Stimulated activated CD8-positive, alpha-beta memory T cell treated with anti-CD3 and anti-CD28 coated beads, Interleukin-2, amount 100 ng/mL, for 48 hours (primary cell): ENCODE results near the gene TMEM186.
"Not testable (repeated sequence)": the region's sequence is repeated elsewhere in the genome, so short reads cannot be mapped to it uniquely, and the experiment has no call there.

ENCODE experiments used
- DNase-seq, 2 donors: peaks; one replicate each; pipeline ENCODE4 v3.0.0-alpha.2; 2020; ENCODE audit warnings: low read depth in 2 of 2

Gene TMEM186

DNA sequence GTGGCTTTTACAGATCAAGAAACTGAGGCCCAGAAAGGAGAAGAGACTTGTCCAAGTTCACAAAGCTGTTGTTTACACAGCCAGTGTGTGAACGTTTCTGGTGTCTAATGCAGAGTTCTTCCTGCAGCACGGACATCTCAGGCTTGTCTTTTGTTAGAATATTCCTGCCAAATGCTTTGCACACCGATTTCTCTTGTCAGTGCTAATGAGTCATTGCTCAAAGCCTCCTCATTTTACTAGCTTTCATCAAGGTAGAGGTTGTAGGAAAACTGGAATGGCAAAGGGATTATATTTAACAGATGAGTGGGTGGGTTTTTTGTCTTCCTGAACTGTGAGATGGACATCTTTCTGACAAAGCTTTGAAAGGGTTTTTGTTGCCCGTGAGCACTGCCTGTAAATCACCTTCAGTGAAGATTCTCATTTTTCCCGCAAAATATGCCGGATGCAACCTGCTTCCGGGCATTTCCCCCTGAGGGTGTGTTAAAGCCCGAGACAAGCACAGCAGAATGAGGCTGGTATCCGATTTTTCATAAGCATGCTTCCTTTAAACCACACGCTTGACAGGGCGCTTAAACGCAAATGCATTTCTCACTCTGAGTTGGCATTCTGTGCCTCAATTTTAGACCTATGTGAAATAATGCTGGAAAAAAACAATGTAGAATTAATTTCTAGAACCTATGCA is 14.9 kb upstream of the TMEM186 start:
- DNase-seq: no peak

DNA sequence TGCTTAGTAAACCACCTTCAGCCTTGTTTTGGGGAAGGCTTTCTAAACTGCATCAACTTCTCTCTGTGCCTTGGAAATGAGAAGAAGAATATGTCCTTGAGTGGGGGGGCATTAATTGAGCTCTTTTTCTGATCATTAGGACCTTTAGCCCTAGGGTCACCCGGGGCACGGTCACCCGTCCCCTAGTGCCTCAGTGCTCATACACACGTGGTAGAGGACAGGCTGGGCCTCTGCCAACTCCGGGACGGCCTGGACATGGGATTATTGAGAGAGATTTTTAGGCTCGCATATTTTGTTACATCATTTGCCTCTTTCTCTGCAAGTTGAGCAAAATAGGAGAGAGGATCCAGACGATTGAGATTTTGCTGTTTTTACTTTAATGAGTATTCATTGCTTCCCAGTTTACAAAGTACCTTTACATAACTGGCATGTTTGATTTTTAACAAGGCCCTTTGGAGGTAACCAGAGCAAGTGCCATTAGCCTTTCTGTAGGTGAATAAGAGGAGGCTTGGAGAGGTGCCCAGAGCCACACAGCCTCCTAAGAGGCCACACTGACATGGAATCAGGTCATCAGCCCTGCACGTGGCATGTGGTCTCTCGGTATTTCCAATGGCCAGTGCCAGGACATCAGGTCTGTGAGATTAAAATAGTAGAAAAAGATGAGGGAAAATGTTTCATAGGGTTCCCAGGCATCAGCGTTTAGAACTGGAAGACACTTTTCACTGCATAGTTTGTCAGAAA is 11.3 kb upstream of the TMEM186 start:
- no peak for DNase-seq

GRCh38 chr16:8808009-8808408 is 10.6 kb upstream of the TMEM186 start:
- no peak for DNase-seq

- DNase-seq: no peak
Measured at GRCh38 chr16:8807189-8807588, 9.8 kb upstream of the TMEM186 start.

DNA sequence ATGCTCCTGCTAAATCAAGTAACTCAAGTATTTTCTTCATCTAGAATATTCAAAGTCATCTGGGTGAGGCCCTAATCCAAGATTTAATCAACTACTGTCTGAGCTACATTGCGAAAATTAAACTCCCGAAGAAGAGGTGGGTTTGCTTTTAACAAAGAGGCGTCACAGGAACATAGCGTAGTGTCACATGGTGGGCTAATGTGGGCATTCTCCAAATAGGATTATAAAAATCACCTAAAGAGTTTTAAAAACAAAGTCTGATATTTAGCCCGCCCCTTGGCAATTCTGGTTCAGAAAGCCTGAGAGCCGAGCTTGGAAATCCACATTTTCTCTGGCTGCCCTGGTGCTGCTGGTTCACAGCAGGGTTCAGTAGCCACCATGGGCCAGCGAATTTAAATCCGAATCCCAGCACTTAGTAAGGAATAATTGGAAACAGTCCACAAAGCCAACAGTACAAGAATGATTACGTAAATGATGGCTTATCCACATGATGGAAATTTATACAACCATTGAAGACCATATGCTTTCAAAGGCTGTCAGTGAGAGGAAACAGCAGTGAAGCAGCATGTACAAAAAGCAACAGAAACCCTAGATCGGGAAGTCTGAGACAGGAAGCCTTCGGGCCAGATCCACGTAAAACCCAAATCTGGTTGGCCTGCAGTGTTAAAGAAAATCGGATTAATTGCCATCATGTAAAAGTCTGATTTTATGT is 9.0 kb upstream of the TMEM186 start:
- DNase-seq: no peak

GRCh38 chr16:8804313-8804712 is 6.9 kb upstream of the TMEM186 start:
- DNase-seq: no peak

GRCh38 chr16:8803733-8804132 is 6.3 kb upstream of the TMEM186 start:
- not testable (repeated sequence) for DNase-seq

DNA sequence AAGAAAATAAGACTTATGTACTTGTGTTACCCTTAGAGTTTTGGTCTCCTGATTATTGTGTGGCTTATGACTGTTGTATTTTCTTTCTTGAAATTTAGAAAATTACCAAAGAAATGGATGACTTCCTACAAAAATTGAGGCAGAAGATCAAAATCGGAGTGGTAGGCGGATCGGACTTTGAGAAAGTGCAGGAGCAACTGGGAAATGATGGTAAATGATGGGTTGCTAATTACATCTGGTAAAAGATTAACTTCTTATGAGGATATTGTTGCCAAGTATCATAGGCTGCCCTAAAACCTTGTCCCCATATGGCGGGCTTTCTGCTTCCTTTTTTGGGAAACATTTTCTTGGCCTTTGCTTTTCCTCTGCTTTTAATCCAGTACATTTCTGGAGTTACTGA is 4.3 kb upstream of the TMEM186 start:
- DNase-seq: no peak

DNA sequence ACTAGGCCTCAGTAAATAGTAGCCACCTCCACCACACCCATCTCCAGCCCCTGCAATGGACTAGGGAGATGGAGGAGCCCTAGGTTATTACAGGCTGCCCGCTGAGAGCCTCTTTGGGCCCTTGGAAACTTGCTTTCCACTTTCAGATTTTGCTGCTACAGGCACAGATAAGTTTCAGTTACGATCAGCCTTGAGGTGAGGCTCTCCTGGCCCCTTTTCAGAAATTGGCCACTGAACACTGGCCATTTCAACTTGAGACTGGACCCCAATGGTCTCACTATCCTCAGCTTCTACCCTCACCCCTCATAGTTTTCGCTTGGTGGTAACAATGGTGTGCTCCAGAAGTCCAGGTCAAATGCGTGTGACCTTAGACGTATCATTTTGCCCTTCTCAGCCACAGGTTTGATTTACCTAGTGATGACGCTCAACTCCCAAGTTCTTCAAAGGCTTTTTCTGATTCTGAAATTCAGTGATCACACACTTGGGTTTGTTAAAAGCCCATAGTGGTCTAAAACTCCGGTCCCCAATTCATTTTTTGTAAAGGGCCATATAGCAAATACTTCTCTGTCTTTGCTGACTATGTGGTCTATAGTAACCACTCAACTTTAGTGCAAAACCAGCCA is 1.2 kb upstream of the TMEM186 start:
- DNase-seq: no peak

GRCh38 chr16:8798174-8798527 is 712 bp upstream of the TMEM186 start:
- peak in 1 of 2 donors; percentile 11 for DNase-seq

DNA sequence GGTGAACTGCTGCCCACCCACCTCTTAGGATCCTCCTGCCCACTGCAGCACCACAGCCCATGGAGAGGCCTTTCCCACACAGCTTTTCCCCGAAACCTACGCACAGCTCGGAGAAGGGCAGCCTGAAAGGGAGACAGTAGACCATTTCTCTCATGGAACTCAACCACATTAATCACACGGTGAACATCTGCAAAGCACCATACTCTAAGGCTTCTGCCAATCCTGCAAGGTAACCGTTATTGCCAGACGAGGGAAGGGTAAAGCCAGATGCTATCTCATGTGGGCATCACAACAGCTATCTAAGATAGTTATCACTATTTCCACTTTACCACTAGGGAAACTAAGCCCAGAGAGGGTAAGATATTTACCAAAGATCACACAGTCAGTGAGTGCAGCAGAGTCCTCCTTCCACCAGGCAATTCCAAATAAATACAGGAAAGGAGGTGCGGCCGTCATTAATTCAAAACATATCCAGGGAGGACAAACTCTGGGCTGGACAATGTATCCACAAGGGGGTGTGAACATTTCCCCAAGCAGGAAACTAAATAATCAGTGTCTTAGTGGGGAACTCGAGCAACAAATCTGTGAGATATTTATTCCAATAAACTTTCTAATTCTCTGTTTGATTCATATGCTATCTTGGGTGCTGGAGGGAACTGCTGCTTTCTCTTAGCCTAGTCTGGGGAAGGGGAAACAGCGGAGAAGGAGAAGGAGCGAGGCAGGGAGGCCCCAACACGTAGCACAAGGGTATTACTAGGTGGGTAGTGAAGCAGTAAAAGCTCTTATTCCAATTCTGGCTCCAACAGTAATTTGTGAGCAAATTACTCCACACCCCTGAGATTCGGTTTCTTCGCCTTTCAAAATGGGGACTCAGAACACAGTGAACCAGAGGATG is 723 bp downstream of the TMEM186 start:
- no peak for DNase-seq

- DNase-seq: no peak
Measured at GRCh38 chr16:8795818-8796217, 1.6 kb downstream of the TMEM186 start.

- DNase-seq: no peak
Measured at GRCh38 chr16:8795091-8795490, 2.3 kb downstream of the TMEM186 start.

GRCh38 chr16:8788578-8789172 is 8.8 kb downstream of the TMEM186 start:
- DNase-seq: no peak

DNA sequence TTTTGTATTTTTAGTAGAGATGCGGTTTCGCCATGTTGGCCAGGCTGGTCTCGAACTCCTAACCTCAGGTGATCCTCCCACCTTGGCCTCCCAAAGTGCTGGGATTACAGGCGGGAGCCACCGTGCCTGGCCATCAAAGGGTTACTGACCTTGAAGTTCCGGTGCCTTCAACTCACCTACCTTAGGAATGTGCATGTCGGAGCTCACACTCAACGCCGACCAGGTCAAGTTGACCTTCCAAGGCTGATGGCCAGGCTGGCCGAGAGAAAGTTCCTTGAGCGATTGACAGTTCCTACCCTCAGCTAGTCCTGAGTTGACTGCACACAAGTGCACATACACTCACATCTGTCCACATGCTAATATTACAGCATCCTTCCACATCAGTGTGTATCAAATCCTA is 11.1 kb downstream of the TMEM186 start:
- DNase-seq: not testable (repeated sequence)

- no peak for DNase-seq
Measured at GRCh38 chr16:8785408-8785807, 12.0 kb downstream of the TMEM186 start.

- DNase-seq: no peak
Measured at GRCh38 chr16:8782673-8783072, 14.8 kb downstream of the TMEM186 start.

- no peak for DNase-seq
Measured at GRCh38 chr16:8781797-8782196, 15.6 kb downstream of the TMEM186 start.

DNA sequence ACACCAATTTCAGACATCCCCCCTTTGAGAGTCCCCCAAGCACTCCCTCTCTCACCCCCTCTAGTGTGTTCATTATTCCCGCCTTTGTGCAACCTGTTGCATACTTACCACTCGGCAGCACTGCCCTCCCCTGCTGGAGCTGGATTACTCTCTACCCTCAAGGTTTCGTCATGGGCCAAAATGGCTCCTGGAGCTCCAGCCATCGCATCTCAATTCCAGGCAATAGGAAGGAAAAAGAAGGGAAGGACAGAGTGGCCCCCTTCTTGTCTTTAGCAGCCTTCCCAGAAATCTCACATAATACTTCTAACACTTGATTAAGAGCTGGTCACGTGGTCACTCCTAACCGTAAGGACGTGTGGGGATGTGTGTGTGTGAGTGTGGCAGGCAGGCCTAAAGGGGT is 20.2 kb downstream of the TMEM186 start:
- no peak for DNase-seq

- DNase-seq: no peak
Measured at GRCh38 chr16:8776129-8776584, 21.3 kb downstream of the TMEM186 start.

- DNase-seq: no peak
Measured at GRCh38 chr16:8775359-8775758, 22.1 kb downstream of the TMEM186 start.
